HCT116 (cell line): ENCODE measurements around the gene RPP25. TPM values are rescaled to one million over a fixed set of nuclear protein-coding genes. Genes with fewer than 3 reads are reported as not detected.
A peak's percentile ranks its signal among the peaks of the same experiment; 100 is the strongest.

Experiments
- ATAC-seq: fragments of 200-7000 bp; cut with Tn5 transposase; 2 replicates; pipeline ENCODE4 v1.9.1; 2020; ENCODE audit warnings: mild to moderate bottlenecking, moderate library complexity
- BruUV-seq: library from RNA; stranded (reverse); fragments of 400-500 nt; replicated peaks from 2 replicates; lab custom pipeline; 2021; lab: Mats Ljungman, UMichigan
- CTCF ChIA-PET: fragments of 300-600 bp; sonication (Branson Sonifier 250); formaldehyde crosslinking; loops from one replicate; lab custom pipeline; 2021; ENCODE audit warnings: antibody characterized with exemption; lab: Charles Lee
- POLR2A ChIA-PET: fragments of 300-600, 350-600 bp; sonication (Branson Sonifier 250); formaldehyde crosslinking; loops from one replicate; lab custom pipeline; 2021; ENCODE audit warnings: antibody characterized with exemption; lab: Charles Lee
- RAD21 ChIA-PET, 2 experiments: fragments of 300-600 bp; sonication (Branson Sonifier 250); formaldehyde crosslinking; loops; one replicate each; lab custom pipeline; 2023; ENCODE audit warnings: low total read pairs in 2 of 2; ENCODE audit not compliant: uncharacterized antibody in 2 of 2, unreplicated experiment in 2 of 2, low non-redundant PET in 1 of 2; lab: Charles Lee
- DNase-seq: peaks from one replicate; pipeline ENCODE4 v3.0.0-alpha.2; 2010; ENCODE audit warnings: low read depth, low spot score
- H2AFZ ChIP-seq: fragments of 200-600 bp; shearing (Covaris generic), sonication (generic); 2 replicates; pipeline ENCODE4 v1.6.1; 2017; ENCODE audit warnings: low read depth, mixed run types, mixed read lengths, antibody characterized with exemption, low read length; ENCODE audit not compliant: poor library complexity, severe bottlenecking
- H3K27ac ChIP-seq: 2 replicates; pipeline ENCODE4 v1.5.1; 2012; ENCODE audit warnings: low read depth, low read length
- H3K27me3 ChIP-seq: fragments of 200-600 bp; sonication (generic); 2 replicates; pipeline ENCODE4 v1.6.1; 2016; ENCODE audit warnings: mixed run types, low read length, mixed read lengths; ENCODE audit not compliant: insufficient read depth
- H3K36me3 ChIP-seq, 2 experiments: fragments of 200-500 bp in 1 of 2; fragments of 200-600 bp in 1 of 2; sonication (Bioruptor generic) in 1 of 2; sonication (generic) in 1 of 2; 2 replicates each; pipeline versions ENCODE4 v1.5.1 to v1.6.1; 2014 to 2016; ENCODE audit warnings: low read length in 2 of 2, inconsistent platforms in 1 of 2, mixed read lengths in 1 of 2, mixed run types in 1 of 2; ENCODE audit not compliant: insufficient read depth in 2 of 2, control insufficient read depth in 1 of 2
- H3K4me1 ChIP-seq, 2 experiments: fragments of 200-600 bp in 1 of 2; sonication (generic) in 1 of 2; 2 replicates each; pipeline versions ENCODE4 v1.5.1 to v1.6.1; 2012 to 2017; ENCODE audit warnings: low read length in 2 of 2, inconsistent platforms in 1 of 2, mild to moderate bottlenecking in 1 of 2, mixed read lengths in 1 of 2, mixed run types in 1 of 2, moderate library complexity in 1 of 2; ENCODE audit not compliant: insufficient read depth in 2 of 2, control insufficient read depth in 1 of 2
- H3K4me2 ChIP-seq: fragments of 200-600 bp; sonication (generic); 2 replicates; pipeline ENCODE4 v1.6.1; 2017; ENCODE audit warnings: mixed run types, low read length, mixed read lengths
- H3K4me3 ChIP-seq, 2 experiments: fragments of 200-600 bp in 1 of 2; sonication (generic) in 1 of 2; replicated peaks in 1 of 2; 2 replicates each; pipeline ENCODE4 v1.5.1; 2011 to 2016; ENCODE audit warnings: low read length in 2 of 2, control low read depth in 1 of 2, low read depth in 1 of 2, mild to moderate bottlenecking in 1 of 2, mixed read lengths in 1 of 2, mixed run types in 1 of 2
- H3K79me2 ChIP-seq: fragments of 200-600 bp; sonication (generic); 2 replicates; pipeline ENCODE4 v1.6.1; 2017; ENCODE audit warnings: mild to moderate bottlenecking, mixed run types, low read length, moderate library complexity, mixed read lengths; ENCODE audit not compliant: insufficient read depth
- H3K9ac ChIP-seq: fragments of 200-600 bp; sonication (generic); 2 replicates; pipeline ENCODE4 v1.6.1; 2016; ENCODE audit warnings: low read length, mixed read lengths
- H3K9me2 ChIP-seq: fragments of 200-600 bp; sonication (generic), shearing (Covaris generic); 2 replicates; pipeline ENCODE4 v1.6.1; 2017; ENCODE audit warnings: mixed run types, mild to moderate bottlenecking, moderate library complexity; ENCODE audit not compliant: insufficient read depth
- H3K9me3 ChIP-seq, 2 experiments: fragments of 200-500 bp in 1 of 2; fragments of 200-600 bp in 1 of 2; sonication (Bioruptor generic) in 1 of 2; sonication (generic) in 1 of 2; 2 replicates each; pipeline ENCODE4 v1.6.1; 2014 to 2017; ENCODE audit warnings: low read length in 2 of 2, mixed read lengths in 2 of 2, inconsistent platforms in 1 of 2, low read depth in 1 of 2, mild to moderate bottlenecking in 1 of 2, mixed run types in 1 of 2, moderate library complexity in 1 of 2; ENCODE audit not compliant: control insufficient read depth in 1 of 2, insufficient read depth in 1 of 2
- H4K20me1 ChIP-seq: fragments of 200-600 bp; sonication (generic), shearing (Covaris generic); 2 replicates; pipeline ENCODE4 v1.6.1; 2017; ENCODE audit warnings: mixed run types, mild to moderate bottlenecking, moderate library complexity; ENCODE audit not compliant: insufficient read depth
- ATF3 ChIP-seq: IDR thresholded peaks from 2 replicates; pipeline ENCODE4 v1.6.1; 2012
- CBX3 ChIP-seq: IDR thresholded peaks from 2 replicates; pipeline ENCODE4 v1.6.1; 2012; ENCODE audit warnings: low read depth
- CTCF ChIP-seq, 3 experiments: fragments of 200-600 bp in 1 of 3; sonication (generic) in 1 of 3; IDR thresholded peaks in 2 of 3; conservative IDR thresholded peaks in 1 of 3; 2 replicates each; pipeline ENCODE4 v1.5.1; 2012 to 2017; ENCODE audit warnings: low read depth in 2 of 3, low read length in 2 of 3, antibody characterized with exemption in 1 of 3, borderline replicate concordance in 1 of 3, control low read depth in 1 of 3, mild to moderate bottlenecking in 1 of 3, mixed read lengths in 1 of 3, mixed run types in 1 of 3, moderate library complexity in 1 of 3; ENCODE audit not compliant: insufficient read depth in 1 of 3
- ELF1 ChIP-seq: IDR thresholded peaks from 2 replicates; pipeline ENCODE4 v1.6.1; 2012; ENCODE audit warnings: low read depth, borderline replicate concordance
- EZH2 ChIP-seq: fragments of 200-600 bp; sonication (generic); IDR thresholded peaks from 2 replicates; pipeline ENCODE4 v1.6.1; 2017; ENCODE audit warnings: antibody characterized with exemption, mixed run types
- EZH2phosphoT487 ChIP-seq: fragments of 200-600 bp; IDR thresholded peaks from 2 replicates; pipeline ENCODE4 v1.6.1; 2018; ENCODE audit warnings: antibody characterized with exemption, borderline replicate concordance
- FOSL1 ChIP-seq: IDR thresholded peaks from 2 replicates; pipeline ENCODE4 v1.6.1; 2012; ENCODE audit warnings: low read depth
- POLR2AphosphoS5 ChIP-seq: IDR thresholded peaks from 2 replicates; pipeline ENCODE4 v1.6.1; 2011; ENCODE audit warnings: mild to moderate bottlenecking, low read depth, low read length, moderate library complexity
- RAD21 ChIP-seq: IDR thresholded peaks from 2 replicates; pipeline ENCODE4 v1.6.1; 2012; ENCODE audit warnings: low read depth, mild to moderate bottlenecking
- SIN3A ChIP-seq: IDR thresholded peaks from 2 replicates; pipeline ENCODE4 v1.6.1; 2012; ENCODE audit warnings: low read depth
- YY1 ChIP-seq: IDR thresholded peaks from 2 replicates; pipeline ENCODE4 v1.6.1; 2011; ENCODE audit warnings: low read length, low read depth, moderate library complexity, mild to moderate bottlenecking; ENCODE audit not compliant: insufficient replicate concordance; ENCODE audit errors: extremely low read depth
- ZNF274 ChIP-seq: fragments of 200-500 bp; sonication (Bioruptor generic); IDR thresholded peaks from 2 replicates; pipeline ENCODE4 v1.6.1; 2014; ENCODE audit warnings: mild to moderate bottlenecking, low read depth, low read length, inconsistent platforms
- intact Hi-C: fragments of 100-400 bp; cut with micrococcal nuclease; formaldehyde crosslinking; loops from 2 replicates; pipeline ENCODE4 v1.10.0; 2022
- total RNA-seq: library from RNA; stranded (reverse); gene quantifications from one replicate; pipeline ENCODE4 v1.2.1, GENCODE V29; 2021; ENCODE audit not compliant: unreplicated experiment

RPP25 gene
- total RNA-seq, 1 experiment from 2014 or later = 5.9 TPM

DNA sequence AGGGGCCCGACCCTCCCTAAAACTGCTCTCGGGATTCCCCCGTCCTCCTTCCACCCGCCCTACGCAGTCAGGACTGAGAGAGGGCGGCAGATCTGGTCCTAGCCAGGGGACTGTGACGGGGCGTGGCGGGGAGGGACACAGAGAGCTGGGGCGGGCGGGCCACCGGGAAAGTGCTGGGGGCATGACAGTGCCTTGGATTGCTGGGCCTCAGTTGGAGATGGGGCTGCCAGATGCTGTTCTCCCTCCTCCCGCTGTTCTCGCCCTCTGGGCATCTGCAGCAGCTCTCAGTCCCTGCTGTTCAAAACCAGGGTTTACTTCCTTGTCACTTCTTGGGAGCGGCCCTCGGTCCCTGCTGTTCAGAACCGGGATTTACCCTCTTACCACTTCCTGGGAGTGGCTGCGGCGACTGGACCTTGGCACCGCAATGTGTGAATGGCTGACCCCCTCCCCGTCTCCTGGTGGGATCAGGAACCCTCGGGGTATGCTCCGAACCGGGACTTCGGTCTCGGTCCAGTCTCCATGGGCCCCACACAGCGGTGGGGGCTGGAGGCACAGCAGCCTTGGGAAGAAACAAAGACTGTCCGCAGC lies 1.8 kb upstream of the RPP25 start:
- H3K4me2 ChIP-seq = peak overlapping the region; percentile 100
- H4K20me1 ChIP-seq = no peaks in the 10 kb centered on the region
- ATAC-seq (peak; percentile 41), DNase-seq (no peak)
- H2AFZ ChIP-seq = peak overlapping the region; percentile 43
- intact Hi-C loops = no loop called here
- no TSS peak for BruUV-seq
- H3K9me3 ChIP-seq = no peaks in the 10 kb centered on the region
- no peaks in the 10 kb centered on the region for H3K27me3 ChIP-seq
- H3K9ac ChIP-seq = peak overlapping the region; percentile 89
- no peaks in the 10 kb centered on the region for H3K36me3 ChIP-seq
- no peaks in the 10 kb centered on the region; the same call in 1 of the 2 replicates for H3K79me2 ChIP-seq
- H3K9me2 ChIP-seq = no peaks in the 10 kb centered on the region
- TF ChIP-seq ZNF274 (no peak), CTCF (IDR thresholded peaks at IDR 0.05 in 2 of 3, conservative IDR thresholded peaks at IDR 0.05 in 1 of 3; ENCODE audit: borderline replicate concordance in 1 of 3, insufficient read depth in 1 of 3, low read depth in 2 of 3, low read length in 2 of 3) (peak in 2 of 3 experiments; percentile 3 to 29; a peak in 1 of 6 replicates), POLR2AphosphoS5 (peak; percentile 53)
- peak overlapping the region; percentile 37; the same call in 1 of the 2 replicates for H3K27ac ChIP-seq
- peaks cover 17 to 65% of the 10 kb centered on the region in 2 experiments for H3K4me1 ChIP-seq
- CTCF ChIA-PET = interaction anchor here (1.1 to 1.9 kb wide), 2 partner anchors 8 to 30 kb away, joined by 3 to 6 read pairs; no protein-coding TSS in a partner anchor
- POLR2A ChIA-PET = interaction anchor here (0.6 kb wide), 1 partner anchor 100 kb away, joined by 3 read pairs; no protein-coding TSS in a partner anchor
- peak overlapping the region; percentile 62 to 82 for H3K4me3 ChIP-seq
- RAD21 ChIA-PET = no interaction called here

GRCh38 chr15:74957476-74958035 lies 984 bp upstream of the RPP25 start:
- no peaks in the 10 kb centered on the region for H3K36me3 ChIP-seq
- peaks cover 23 to 70% of the 10 kb centered on the region in 2 experiments for H3K4me1 ChIP-seq
- peak overlapping the region; percentile 89 for H3K9ac ChIP-seq
- ChIA-PET CTCF (interaction anchor here (1.0 to 1.9 kb wide), 5 partner anchors 9 to 244 kb away, joined by 3 to 6 read pairs (median 5); partner anchors contain the start of gene C15orf39), POLR2A (interaction anchor here (1.1 to 1.3 kb wide), 2 partner anchors 37 to 495 kb away, joined by 3 read pairs; partner anchors contain the start of gene SCAMP5), RAD21 (interaction anchor here in 1 of 2 experiments (1.2 kb wide), 1 partner anchor 30 kb away, joined by 3 read pairs; no protein-coding TSS in a partner anchor)
- H3K79me2 ChIP-seq = no peaks in the 10 kb centered on the region; the same call in 1 of the 2 replicates
- ATAC-seq (no peak), DNase-seq (no peak)
- no peaks in the 10 kb centered on the region for H3K9me3 ChIP-seq
- intact Hi-C loops = no loop called here
- TF ChIP-seq CTCF (IDR thresholded peaks at IDR 0.05 in 2 of 3, conservative IDR thresholded peaks at IDR 0.05 in 1 of 3; ENCODE audit: borderline replicate concordance in 1 of 3, insufficient read depth in 1 of 3, low read depth in 2 of 3, low read length in 2 of 3) = no peak
- TF ChIP-seq CBX3 = no peak
- TF ChIP-seq ZNF274 = no peak
- no peak for TF ChIP-seq EZH2phosphoT487
- no peak for TF ChIP-seq RAD21
- no peak for TF ChIP-seq ELF1
- TF ChIP-seq FOSL1 = no peak
- TF ChIP-seq ATF3 = no peak
- no peak for TF ChIP-seq YY1
- TF ChIP-seq SIN3A = no peak
- no peak for TF ChIP-seq EZH2
- H3K4me2 ChIP-seq = peak overlapping the region; percentile 100
- H3K9me2 ChIP-seq = no peaks in the 10 kb centered on the region
- no peaks in the 10 kb centered on the region for H4K20me1 ChIP-seq
- peak overlapping the region; percentile 62 to 82 for H3K4me3 ChIP-seq
- BruUV-seq = no TSS peak
- H2AFZ ChIP-seq = peak overlapping the region; percentile 83
- H3K27me3 ChIP-seq = no peaks in the 10 kb centered on the region
- peak overlapping the region; percentile 98 for H3K27ac ChIP-seq
